H1 (cell line): ENCODE results near the gene ERCC3. TPM values are rescaled to one million over a fixed set of nuclear protein-coding genes. Genes with fewer than 3 reads are reported as not detected.

Experiments
- CTCF ChIA-PET: fragments of 300-600 bp; sonication (Branson Sonifier 250); formaldehyde crosslinking; loops from one replicate; lab custom pipeline; 2021; ENCODE audit not compliant: partially characterized antibody; lab: Charles Lee
- POLR2A ChIA-PET: fragments of 300-600 bp; sonication (Branson Sonifier 250); formaldehyde crosslinking; loops from one replicate; lab custom pipeline; 2021; ENCODE audit warnings: inconsistent platforms; ENCODE audit not compliant: partially characterized antibody; lab: Charles Lee
- DNase-seq, 2 experiments: peaks; one replicate each; pipeline versions ENCODE4 v3.0.0 to v3.0.0-alpha.2; 2010 to 2022; ENCODE audit warnings: low spot score in 2 of 2, low read depth in 1 of 2, mixed read lengths in 1 of 2
- FAIRE-seq: peaks from 2 replicates; lab custom pipeline; 2011; peaks lifted over from hg19 to GRCh38; lab: Jason Lieb, UNC
- H2AFZ ChIP-seq: 2 replicates; pipeline ENCODE4 v1.8.1; 2012; ENCODE audit warnings: low read length, inconsistent platforms
- H2AK5ac ChIP-seq: 2 replicates; pipeline ENCODE4 v1.6.1; 2013; ENCODE audit warnings: low read depth, low read length
- H2BK120ac ChIP-seq: replicated peaks from 2 replicates; pipeline ENCODE3; 2013; ENCODE audit warnings: low read depth, low read length, inconsistent platforms
- H2BK12ac ChIP-seq: 2 replicates; pipeline ENCODE4 v1.6.1; 2013; ENCODE audit warnings: low read depth, low read length
- H2BK15ac ChIP-seq: 2 replicates; pipeline ENCODE4 v1.6.1; 2013; ENCODE audit warnings: low read length
- H2BK20ac ChIP-seq: 2 replicates; pipeline ENCODE4 v1.6.1; 2013; ENCODE audit warnings: low read length
- H2BK5ac ChIP-seq: 2 replicates; pipeline ENCODE4 v1.6.1; 2013; ENCODE audit warnings: low read depth, low read length
- H3K14ac ChIP-seq: 2 replicates; pipeline ENCODE4 v1.6.1; 2013; ENCODE audit warnings: inconsistent platforms; ENCODE audit not compliant: insufficient read length
- H3K18ac ChIP-seq: 2 replicates; pipeline ENCODE4 v1.6.1; 2013; ENCODE audit warnings: low read length; ENCODE audit errors: extremely low read depth
- H3K23ac ChIP-seq: 2 replicates; pipeline ENCODE4 v1.6.1; 2013; ENCODE audit warnings: inconsistent platforms; ENCODE audit not compliant: insufficient read length
- H3K23me2 ChIP-seq: 2 replicates; pipeline ENCODE4 v1.6.1; 2013; ENCODE audit warnings: low read depth, low read length
- H3K27ac ChIP-seq: 2 replicates; pipeline ENCODE4 v1.6.1; 2011; ENCODE audit warnings: low read depth, low read length, inconsistent platforms
- H3K27me3 ChIP-seq, 4 experiments: replicated peaks in 1 of 4; 1 replicate in 1 of 4; 2 replicates in 3 of 4; pipeline versions ENCODE4 v1.6.1 to v1.8.1; 2011 to 2013; ENCODE audit warnings: low read length in 3 of 4, mild to moderate bottlenecking in 3 of 4, inconsistent platforms in 2 of 4, mixed read lengths in 2 of 4, moderate library complexity in 1 of 4; ENCODE audit not compliant: control insufficient read depth in 3 of 4, insufficient read depth in 3 of 4; ENCODE audit errors: extremely low read depth in 1 of 4
- H3K36me3 ChIP-seq, 4 experiments: 2 replicates each; pipeline versions ENCODE4 v1.6.1 to v1.8.1; 2011 to 2013; ENCODE audit warnings: mild to moderate bottlenecking in 4 of 4, low read length in 3 of 4, moderate library complexity in 2 of 4, control low read depth in 1 of 4, inconsistent platforms in 1 of 4; ENCODE audit not compliant: insufficient read depth in 4 of 4, control insufficient read depth in 2 of 4
- H3K4ac ChIP-seq: replicated peaks from 2 replicates; pipeline ENCODE3; 2013; ENCODE audit warnings: low read length, low read depth, mixed read lengths, inconsistent platforms; ENCODE audit not compliant: insufficient read length
- H3K4me1 ChIP-seq, 4 experiments: replicated peaks in 1 of 4; 1 replicate in 1 of 4; 2 replicates in 3 of 4; pipeline versions ENCODE4 v1.6.1 to v1.8.1; 2011 to 2013; ENCODE audit warnings: low read length in 3 of 4, inconsistent platforms in 2 of 4, mixed read lengths in 1 of 4; ENCODE audit not compliant: insufficient read depth in 4 of 4, control insufficient read depth in 3 of 4
- H3K4me2 ChIP-seq, 2 experiments: 2 replicates each; pipeline versions ENCODE4 v1.6.1 to v1.8.1; 2011 to 2013; ENCODE audit warnings: low read depth in 2 of 2, low read length in 2 of 2, control low read depth in 1 of 2, inconsistent platforms in 1 of 2, mild to moderate bottlenecking in 1 of 2; ENCODE audit not compliant: insufficient read depth in 1 of 2
- H3K4me3 ChIP-seq, 4 experiments: fragments of 200-600, 300-600 bp in 1 of 4; sonication (generic), shearing (Covaris generic), sonication (Bioruptor Twin) in 1 of 4; 2 replicates each; pipeline versions ENCODE4 v1.5.1 to v1.8.1; 2011 to 2016; ENCODE audit warnings: low read length in 4 of 4, low read depth in 3 of 4, control low read depth in 2 of 4, inconsistent platforms in 2 of 4, mild to moderate bottlenecking in 2 of 4, mixed read lengths in 1 of 4, moderate library complexity in 1 of 4; ENCODE audit not compliant: insufficient read depth in 2 of 4; ENCODE audit errors: extremely low read depth in 1 of 4
- H3K56ac ChIP-seq: replicated peaks from 2 replicates; pipeline ENCODE3; 2013; ENCODE audit warnings: low read depth, mild to moderate bottlenecking, mixed read lengths, low read length, inconsistent platforms; ENCODE audit not compliant: insufficient read length
- H3K79me1 ChIP-seq: 2 replicates; pipeline ENCODE4 v1.6.1; 2013; ENCODE audit warnings: low read depth, low read length, control low read depth
- H3K79me2 ChIP-seq, 2 experiments: 2 replicates each; pipeline versions ENCODE4 v1.6.1 to v1.8.1; 2012 to 2013; ENCODE audit warnings: low read length in 2 of 2, mild to moderate bottlenecking in 2 of 2, inconsistent platforms in 1 of 2; ENCODE audit not compliant: insufficient read depth in 2 of 2, control insufficient read depth in 1 of 2
- H3K9ac ChIP-seq, 4 experiments: replicated peaks in 1 of 4; 1 replicate in 1 of 4; 2 replicates in 3 of 4; pipeline versions ENCODE4 v1.6.1 to v1.8.1; 2011 to 2013; ENCODE audit warnings: low read depth in 3 of 4, low read length in 3 of 4, control low read depth in 2 of 4, mild to moderate bottlenecking in 2 of 4, moderate library complexity in 2 of 4, inconsistent platforms in 1 of 4; ENCODE audit errors: extremely low read depth in 1 of 4
- H3K9me3 ChIP-seq, 2 experiments: 2 replicates each; pipeline versions ENCODE4 v1.6.1 to v1.8.1; 2012 to 2013; ENCODE audit warnings: mild to moderate bottlenecking in 2 of 2, moderate library complexity in 2 of 2, control low read depth in 1 of 2, inconsistent platforms in 1 of 2, low read depth in 1 of 2, low read length in 1 of 2, mixed read lengths in 1 of 2; ENCODE audit not compliant: insufficient read depth in 2 of 2
- H4K20me1 ChIP-seq, 2 experiments: replicated peaks in 1 of 2; 2 replicates each; pipeline versions ENCODE3 to v1.8.1; 2011 to 2013; ENCODE audit warnings: inconsistent platforms in 2 of 2, low read length in 2 of 2, mild to moderate bottlenecking in 1 of 2; ENCODE audit not compliant: insufficient read depth in 2 of 2, control insufficient read depth in 1 of 2
- H4K5ac ChIP-seq: 2 replicates; pipeline ENCODE4 v1.6.1; 2013; ENCODE audit warnings: low read length, low read depth, mixed read lengths, inconsistent platforms; ENCODE audit not compliant: insufficient read length
- H4K8ac ChIP-seq: 2 replicates; pipeline ENCODE4 v1.8.0; 2013; ENCODE audit warnings: mild to moderate bottlenecking, moderate library complexity, low read length, inconsistent platforms; ENCODE audit not compliant: insufficient read depth; ENCODE audit errors: extremely low read depth
- H4K91ac ChIP-seq: replicated peaks from 2 replicates; pipeline ENCODE3; 2013; ENCODE audit warnings: low read length, mixed read lengths, inconsistent platforms; ENCODE audit not compliant: insufficient read length
- BCL11A ChIP-seq, 2 experiments: IDR thresholded peaks; one replicate each; pipeline ENCODE4 v1.6.1; 2011; ENCODE audit warnings: low read depth in 2 of 2, low read length in 2 of 2, mild to moderate bottlenecking in 2 of 2
- CREB1 ChIP-seq: IDR thresholded peaks from 2 replicates; pipeline ENCODE4 v1.6.1; 2012; ENCODE audit warnings: inconsistent platforms
- CTBP2 ChIP-seq: IDR thresholded peaks from 2 replicates; pipeline ENCODE4 v1.7.0; 2011; ENCODE audit warnings: borderline replicate concordance, mild to moderate bottlenecking, moderate library complexity, mixed read lengths, low read length; ENCODE audit not compliant: insufficient read depth, insufficient read length
- RAD21 ChIP-seq, 2 experiments: IDR thresholded peaks in 1 of 2; conservative IDR thresholded peaks in 1 of 2; 2 replicates each; pipeline ENCODE4 v1.6.1; 2011; ENCODE audit warnings: low read depth in 2 of 2, low read length in 2 of 2, improper control_type of control experiment in 1 of 2, inconsistent platforms in 1 of 2, mild to moderate bottlenecking in 1 of 2, moderate library complexity in 1 of 2
- SIX5 ChIP-seq: IDR thresholded peaks from 2 replicates; pipeline ENCODE4 v1.6.1; 2011; ENCODE audit warnings: mild to moderate bottlenecking, low read depth, low read length
- WGBS, 2 experiments: shearing (Covaris generic) in 1 of 2; methylation state at CpG; one replicate each; pipeline versions ENCODE4 v1.1.6 to v1.1.7; 2013 to 2015; ENCODE audit warnings: low lambda C conversion rate in 2 of 2, mixed read lengths in 2 of 2, inconsistent platforms in 1 of 2, low coverage in 1 of 2, missing lambda C conversion rate in 1 of 2; ENCODE audit not compliant: insufficient replicate concordance in 2 of 2, insufficient coverage in 1 of 2, insufficient read length in 1 of 2; ENCODE audit errors: extremely low coverage in 1 of 2, missing lambda C conversion rate in 1 of 2; 5-methylcytosine and 5-hydroxymethylcytosine counted together
- polyA plus RNA-seq, 7 experiments: library from polyadenylated mRNA; depleted of rRNA in 3 of 7; stranded (reverse) in 5 of 7; unstranded in 2 of 7; fragments of >200 nt in 5 of 7; fragments of 200-250 nt in 2 of 7; gene quantifications; 1 replicate in 5 of 7; 2 replicates in 1 of 7; 4 replicates in 1 of 7; pipeline versions ENCODE4 v1.2.1 to v1.2.3, GENCODE V29; 2011 to 2013; ENCODE audit warnings: missing spikeins in 2 of 7, mixed read lengths in 2 of 7
- total RNA-seq: library from RNA; stranded (reverse); fragmentation: NEBNext Ultra II Directional; extraction: Animal tissue kit (Norgen Biotek cat#: 25700); gene quantifications from 2 replicates; pipeline ENCODE4 v1.2.1, GENCODE V29; 2021
- TF ChIP-seq, protein P1 (sequence below): IDR thresholded peaks from 2 replicates; pipeline ENCODE4 v1.6.1; 2011; ENCODE audit warnings: low read length, improper control_type of control experiment

Gene ERCC3
- total and polyA plus RNA-seq, 2 of the 8 experiments (the other 6 are each of a cell fraction or from before 2014, with no cell fraction given) = 41.8 to 48.9 TPM

DNA sequence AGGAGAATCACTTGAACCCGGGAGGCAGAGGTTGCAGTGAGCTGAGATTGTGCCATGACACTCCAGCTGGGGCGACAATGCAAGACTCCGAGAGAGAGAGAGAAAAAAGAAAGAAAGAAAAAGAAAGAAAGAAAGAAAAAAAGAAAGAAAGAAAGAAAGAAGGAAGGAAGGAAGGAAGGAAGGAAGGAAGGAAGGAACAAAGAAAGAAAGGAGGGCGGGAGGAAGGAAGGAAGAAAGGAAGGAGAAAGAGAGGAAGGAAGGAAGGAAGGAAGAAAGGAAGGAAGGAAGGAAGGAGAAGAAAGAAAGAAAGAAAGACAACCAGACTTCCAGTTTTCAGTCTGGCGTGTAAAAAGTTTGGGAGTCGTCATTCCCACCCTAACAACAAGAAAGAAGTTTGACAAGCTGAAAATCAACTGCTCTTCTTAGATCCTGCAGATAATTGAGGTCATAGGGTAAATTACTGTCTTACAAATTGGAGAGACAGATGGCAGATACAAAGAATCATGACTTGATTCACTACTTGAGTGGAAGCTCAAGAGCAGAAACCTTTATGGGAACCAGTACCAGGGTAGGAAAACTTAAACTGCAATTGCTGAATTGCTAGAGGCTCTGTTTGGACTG is 58.8 kb downstream of the ERCC3 start:
- POLR2A ChIA-PET = no interaction called here
- H3K56ac ChIP-seq = no peak overlapping the region
- H3K9me3 ChIP-seq = peaks cover 5 to 9% of the 10 kb centered on the region in 2 experiments; a peak in 2 of 4 replicates
- no peaks in the 10 kb centered on the region for H3K23me2 ChIP-seq
- H3K4me1 ChIP-seq = no peaks in the 10 kb centered on the region
- H3K9ac ChIP-seq = no peak overlapping the region
- DNase-seq (no peak), FAIRE-seq (no peak)
- no peak overlapping the region for H2BK5ac ChIP-seq
- no peak overlapping the region for H3K4ac ChIP-seq
- no peak overlapping the region for H4K5ac ChIP-seq
- H2BK15ac ChIP-seq = no peak overlapping the region
- H3K79me2 ChIP-seq = no peaks in the 10 kb centered on the region
- no peak overlapping the region for H4K8ac ChIP-seq
- no peak overlapping the region for H2BK120ac ChIP-seq
- H3K27me3 ChIP-seq = no peaks in the 10 kb centered on the region
- H3K14ac ChIP-seq = no peak overlapping the region
- no peak overlapping the region for H2BK12ac ChIP-seq
- H3K4me3 ChIP-seq = no peak overlapping the region
- H2AFZ ChIP-seq = no peak overlapping the region
- H4K91ac ChIP-seq = no peak overlapping the region
- H3K18ac ChIP-seq = no peak overlapping the region
- H3K36me3 ChIP-seq = no peaks in the 10 kb centered on the region
- H4K20me1 ChIP-seq = no peaks in the 10 kb centered on the region
- WGBS, 2 experiments = 82% methylated on average over 6 of the region's 6 CpGs; no CpG with 5 or more reads in 1 of the 2 experiments
- H2BK20ac ChIP-seq = no peak overlapping the region
- H2AK5ac ChIP-seq = no peak overlapping the region
- H3K79me1 ChIP-seq = no peaks in the 10 kb centered on the region
- no peak overlapping the region for H3K27ac ChIP-seq
- no peak overlapping the region for H3K23ac ChIP-seq
- no peak overlapping the region for H3K4me2 ChIP-seq
- CTCF ChIA-PET = interaction anchor here (0.6 to 2.3 kb wide), 4 partner anchors 23 to 283 kb away, joined by 3 to 6 read pairs (median 3); no protein-coding TSS in a partner anchor
- TF ChIP-seq BCL11A (IDR thresholded peaks at IDR 0.05; ENCODE audit: low read depth in 2 of 2, low read length in 2 of 2) (no peak), SIX5 (no peak), CTBP2 (no peak), RAD21 (IDR thresholded peaks at IDR 0.05 in 1 of 2, conservative IDR thresholded peaks at IDR 0.05 in 1 of 2; ENCODE audit: low read depth in 2 of 2, low read length in 2 of 2) (no peak), CREB1 (no peak)
- TF ChIP-seq, protein P1, sequence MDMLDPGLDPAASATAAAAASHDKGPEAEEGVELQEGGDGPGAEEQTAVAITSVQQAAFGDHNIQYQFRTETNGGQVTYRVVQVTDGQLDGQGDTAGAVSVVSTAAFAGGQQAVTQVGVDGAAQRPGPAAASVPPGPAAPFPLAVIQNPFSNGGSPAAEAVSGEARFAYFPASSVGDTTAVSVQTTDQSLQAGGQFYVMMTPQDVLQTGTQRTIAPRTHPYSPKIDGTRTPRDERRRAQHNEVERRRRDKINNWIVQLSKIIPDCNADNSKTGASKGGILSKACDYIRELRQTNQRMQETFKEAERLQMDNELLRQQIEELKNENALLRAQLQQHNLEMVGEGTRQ = no peak
